Activated T-cell treated with anti-CD3 and anti-CD28 coated beads, Interleukin-2, amount 50 U/mL, for 24 hours (primary cell): ENCODE data around the gene AFF3.

ENCODE experiments used
- DNase-seq: peaks from one replicate; pipeline ENCODE4 v3.0.0-alpha.2; 2020
- H3K27ac Mint-ChIP-seq: 2 replicates; pipeline ENCODE4 v1.8.0; 2020; ENCODE audit warnings: mild to moderate bottlenecking, mixed read lengths
- H3K27me3 Mint-ChIP-seq: 2 replicates; pipeline ENCODE4 v1.8.0; 2020; ENCODE audit warnings: mixed read lengths
- H3K36me3 Mint-ChIP-seq: 2 replicates; pipeline ENCODE4 v1.8.0; 2020; ENCODE audit warnings: low read depth, mixed read lengths
- H3K4me1 Mint-ChIP-seq: 2 replicates; pipeline ENCODE4 v1.8.0; 2020; ENCODE audit warnings: low read depth, mixed read lengths
- H3K4me3 Mint-ChIP-seq: 2 replicates; pipeline ENCODE4 v1.8.0; 2020; ENCODE audit warnings: mild to moderate bottlenecking, moderate library complexity, mixed read lengths
- H3K9me3 Mint-ChIP-seq: 2 replicates; pipeline ENCODE4 v1.8.0; 2020; ENCODE audit warnings: mixed read lengths

AFF3 gene

GRCh38 chr2:99819766-99820165 is 322.6 kb downstream of the AFF3 start:
- no peak for DNase-seq
- no peak overlapping the region for H3K27ac Mint-ChIP-seq
- no peaks in the 10 kb centered on the region for H3K27me3 Mint-ChIP-seq
- no peak overlapping the region for H3K4me3 Mint-ChIP-seq
- no peaks in the 10 kb centered on the region for H3K36me3 Mint-ChIP-seq
- no peaks in the 10 kb centered on the region for H3K4me1 Mint-ChIP-seq
- no peaks in the 10 kb centered on the region for H3K9me3 Mint-ChIP-seq

GRCh38 chr2:99818842-99819241 is 323.5 kb downstream of the AFF3 start:
- no peaks in the 10 kb centered on the region for H3K27me3 Mint-ChIP-seq
- H3K9me3 Mint-ChIP-seq, result no peaks in the 10 kb centered on the region
- no peak overlapping the region for H3K27ac Mint-ChIP-seq
- no peaks in the 10 kb centered on the region for H3K36me3 Mint-ChIP-seq
- no peaks in the 10 kb centered on the region for H3K4me1 Mint-ChIP-seq
- H3K4me3 Mint-ChIP-seq, result no peak overlapping the region
- no peak for DNase-seq

GRCh38 chr2:99816908-99817307 is 325.5 kb downstream of the AFF3 start:
- no peak overlapping the region for H3K4me3 Mint-ChIP-seq
- H3K36me3 Mint-ChIP-seq, result no peaks in the 10 kb centered on the region
- DNase-seq, result no peak
- no peaks in the 10 kb centered on the region for H3K9me3 Mint-ChIP-seq
- H3K27ac Mint-ChIP-seq, result no peak overlapping the region
- H3K4me1 Mint-ChIP-seq, result no peaks in the 10 kb centered on the region
- H3K27me3 Mint-ChIP-seq, result no peaks in the 10 kb centered on the region

- H3K27ac Mint-ChIP-seq, result no peak overlapping the region
- no peaks in the 10 kb centered on the region for H3K27me3 Mint-ChIP-seq
- H3K9me3 Mint-ChIP-seq, result no peaks in the 10 kb centered on the region
- no peak for DNase-seq
- no peaks in the 10 kb centered on the region for H3K36me3 Mint-ChIP-seq
- no peak overlapping the region for H3K4me3 Mint-ChIP-seq
- no peaks in the 10 kb centered on the region for H3K4me1 Mint-ChIP-seq
Measured at GRCh38 chr2:99812426-99812825, 330.0 kb downstream of the AFF3 start.

- H3K9me3 Mint-ChIP-seq, result no peaks in the 10 kb centered on the region
Measured at GRCh38 chr2:99811544-99811943, 330.8 kb downstream of the AFF3 start.

GRCh38 chr2:99810225-99810624 is 332.2 kb downstream of the AFF3 start:
- H3K9me3 Mint-ChIP-seq, result no peaks in the 10 kb centered on the region
- no peak overlapping the region for H3K27ac Mint-ChIP-seq
- DNase-seq, result no peak
- no peaks in the 10 kb centered on the region for H3K36me3 Mint-ChIP-seq
- H3K4me3 Mint-ChIP-seq, result no peak overlapping the region
- no peaks in the 10 kb centered on the region for H3K4me1 Mint-ChIP-seq
- no peaks in the 10 kb centered on the region for H3K27me3 Mint-ChIP-seq

More at GRCh38 chr2:99811544-99811943, 330.8 kb downstream of the AFF3 start:
- DNase-seq, result no peak
- Mint-ChIP-seq H3K4me1 (no peaks in the 10 kb centered on the region), H3K27me3 (no peaks in the 10 kb centered on the region), H3K36me3 (no peaks in the 10 kb centered on the region), H3K4me3 (no peak overlapping the region), H3K27ac (no peak overlapping the region)

- Mint-ChIP-seq H3K4me1 (no peaks in the 10 kb centered on the region), H3K4me3 (no peak overlapping the region), H3K9me3 (no peaks in the 10 kb centered on the region), H3K27ac (no peak overlapping the region), H3K27me3 (no peaks in the 10 kb centered on the region), H3K36me3 (no peaks in the 10 kb centered on the region)
- DNase-seq, result no peak
Measured at GRCh38 chr2:99809259-99809900, 333.0 kb downstream of the AFF3 start.

GRCh38 chr2:99808361-99809200 is 333.8 kb downstream of the AFF3 start:
- Mint-ChIP-seq H3K9me3 (no peaks in the 10 kb centered on the region), H3K4me3 (no peak overlapping the region), H3K4me1 (no peaks in the 10 kb centered on the region), H3K27me3 (no peaks in the 10 kb centered on the region), H3K36me3 (no peaks in the 10 kb centered on the region), H3K27ac (no peak overlapping the region)
- no peak for DNase-seq

- Mint-ChIP-seq H3K36me3 (no peaks in the 10 kb centered on the region), H3K4me3 (no peak overlapping the region), H3K4me1 (no peaks in the 10 kb centered on the region), H3K9me3 (no peaks in the 10 kb centered on the region), H3K27ac (no peak overlapping the region), H3K27me3 (no peaks in the 10 kb centered on the region)
- DNase-seq, result no peak
Measured at GRCh38 chr2:99806758-99807157, 335.6 kb downstream of the AFF3 start.

- Mint-ChIP-seq H3K9me3 (no peaks in the 10 kb centered on the region), H3K27ac (no peak overlapping the region), H3K4me1 (no peaks in the 10 kb centered on the region), H3K27me3 (no peaks in the 10 kb centered on the region), H3K36me3 (no peaks in the 10 kb centered on the region), H3K4me3 (no peak overlapping the region)
- no peak for DNase-seq
Measured at GRCh38 chr2:99805930-99806476, 336.4 kb downstream of the AFF3 start.

GRCh38 chr2:99803846-99804245 is 338.5 kb downstream of the AFF3 start:
- Mint-ChIP-seq H3K9me3 (no peaks in the 10 kb centered on the region), H3K27ac (no peak overlapping the region), H3K36me3 (no peaks in the 10 kb centered on the region), H3K4me3 (no peak overlapping the region), H3K27me3 (peaks cover 2% of the 10 kb centered on the region), H3K4me1 (no peaks in the 10 kb centered on the region)
- DNase-seq, result no peak

- H3K27ac Mint-ChIP-seq, result no peak overlapping the region
- no peaks in the 10 kb centered on the region for H3K36me3 Mint-ChIP-seq
- no peak overlapping the region for H3K4me3 Mint-ChIP-seq
- no peaks in the 10 kb centered on the region for H3K4me1 Mint-ChIP-seq
- no peak for DNase-seq
- peaks cover 2% of the 10 kb centered on the region for H3K27me3 Mint-ChIP-seq
- H3K9me3 Mint-ChIP-seq, result peaks cover 2% of the 10 kb centered on the region
Measured at GRCh38 chr2:99802734-99803133, 339.7 kb downstream of the AFF3 start.

- Mint-ChIP-seq H3K36me3 (no peaks in the 10 kb centered on the region), H3K4me1 (no peaks in the 10 kb centered on the region), H3K4me3 (no peak overlapping the region), H3K27ac (no peak overlapping the region), H3K9me3 (peaks cover 4% of the 10 kb centered on the region), H3K27me3 (peaks cover 2% of the 10 kb centered on the region)
- DNase-seq, result no peak
Measured at GRCh38 chr2:99801327-99801901, 341.0 kb downstream of the AFF3 start.

- Mint-ChIP-seq H3K4me3 (no peak overlapping the region), H3K9me3 (peaks cover 6% of the 10 kb centered on the region), H3K27me3 (peaks cover 2% of the 10 kb centered on the region), H3K36me3 (no peaks in the 10 kb centered on the region), H3K27ac (no peak overlapping the region), H3K4me1 (no peaks in the 10 kb centered on the region)
- no peak for DNase-seq
Measured at GRCh38 chr2:99797475-99797874, 344.9 kb downstream of the AFF3 start.

- Mint-ChIP-seq H3K27me3 (no peaks in the 10 kb centered on the region), H3K4me3 (no peak overlapping the region), H3K4me1 (no peaks in the 10 kb centered on the region), H3K27ac (no peak overlapping the region), H3K36me3 (no peaks in the 10 kb centered on the region), H3K9me3 (peaks cover 6% of the 10 kb centered on the region)
- DNase-seq, result no peak
Measured at GRCh38 chr2:99794414-99794813, 348.0 kb downstream of the AFF3 start.
